ENCODE data around the gene HCFC1. TPM values are rescaled to one million over a fixed set of nuclear protein-coding genes. Genes with fewer than 3 reads are reported as not detected.

HCFC1 gene
- total RNA-seq: 25.4 TPM
- long read RNA-seq, partial matches to known transcripts: 8 of 8 reads
- long read RNA-seq, other reads (novel, unspliced or antisense): 0 of 8 reads

DNA sequence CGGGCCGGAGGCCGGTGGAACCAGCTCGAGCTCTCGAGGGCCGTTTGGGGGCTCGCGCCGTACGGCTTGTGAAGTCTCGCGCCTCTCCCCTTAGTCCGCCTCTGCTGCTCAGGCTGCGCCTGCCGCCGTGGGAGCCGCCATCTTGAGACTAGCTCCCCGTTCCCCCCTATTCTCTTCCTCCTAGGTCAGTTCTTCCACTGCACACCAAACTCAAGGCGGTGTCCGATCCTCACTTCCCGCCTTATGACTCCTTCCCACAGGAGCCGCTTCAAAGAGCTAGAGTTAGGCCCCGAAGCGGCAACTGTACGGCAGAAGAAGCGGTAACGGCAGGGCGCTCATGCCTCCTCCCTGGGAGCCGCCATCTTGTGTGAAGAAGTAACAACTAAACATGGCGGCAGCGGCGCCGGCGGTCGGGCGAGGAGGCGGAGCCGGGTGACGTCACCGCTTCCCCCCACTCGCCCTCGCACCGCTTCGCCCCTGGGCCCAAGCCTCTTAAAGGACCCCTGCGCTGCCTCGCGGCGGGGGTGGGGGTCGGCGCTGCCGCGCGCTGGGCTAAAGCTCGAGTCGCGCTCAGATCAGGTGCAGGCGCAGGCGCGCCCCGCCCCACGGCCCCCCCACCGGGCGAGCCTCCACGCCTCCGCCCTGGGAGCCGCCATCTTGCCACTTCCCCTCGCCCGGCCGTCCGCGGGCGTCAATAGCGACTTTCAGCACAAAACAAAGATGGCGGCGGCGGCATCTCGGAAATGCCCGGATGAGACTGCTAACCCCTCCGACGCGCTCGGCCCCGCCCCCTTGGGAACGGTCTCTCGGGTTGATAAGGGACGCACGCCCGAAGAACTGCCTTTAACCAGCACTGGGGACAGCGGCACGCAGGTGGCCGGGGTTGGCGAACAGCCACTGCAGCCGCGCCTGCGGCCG is at the start of gene HCFC1:
Gene HCFC1, minus strand, starts transcription at position 369 of the 918 bp plus-strand sequence. CDS start 978 bp downstream, outside the sequence.
- intact Hi-C loops (cut with DNase I): loop anchor here (10.0 kb wide), 2 partner anchors 403 to 773 kb away; partner anchors contain the start of genes EMD and FLNA
- ATAC-seq: peak; percentile 78

DNA sequence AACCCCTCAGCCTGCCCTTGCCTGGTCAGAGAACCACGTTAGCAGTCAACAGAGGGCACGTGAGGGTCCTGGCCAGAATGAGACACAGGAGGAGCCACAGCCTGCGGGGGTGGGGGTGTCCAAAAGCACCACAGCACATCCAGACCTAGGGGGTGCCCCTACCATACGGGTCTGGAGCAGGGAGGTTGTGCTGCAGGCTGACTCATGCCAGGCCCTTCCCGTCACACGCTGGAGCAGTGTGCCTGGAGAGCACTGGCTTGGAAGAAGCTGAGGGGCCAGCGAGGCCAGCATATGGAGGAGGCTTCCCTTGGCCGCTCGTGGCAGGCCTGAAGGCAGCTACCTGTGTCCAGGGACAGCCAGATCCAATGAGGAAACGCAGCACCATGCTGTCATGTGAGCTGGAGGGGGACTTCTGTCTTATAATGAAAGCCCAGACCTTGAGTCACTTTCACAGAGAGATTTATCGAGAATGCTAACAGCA is 49.6 kb upstream of the HCFC1 start:
- ATAC-seq (no peak), DNase-seq (ENCODE audit: missing footprints) (no peak)
- intact Hi-C loops (cut with DNase I): no loop called here

More for the DNA sequence above, at the start of gene HCFC1:
- peak; percentile 96 for DNase-seq (ENCODE audit: missing footprints)

DNA sequence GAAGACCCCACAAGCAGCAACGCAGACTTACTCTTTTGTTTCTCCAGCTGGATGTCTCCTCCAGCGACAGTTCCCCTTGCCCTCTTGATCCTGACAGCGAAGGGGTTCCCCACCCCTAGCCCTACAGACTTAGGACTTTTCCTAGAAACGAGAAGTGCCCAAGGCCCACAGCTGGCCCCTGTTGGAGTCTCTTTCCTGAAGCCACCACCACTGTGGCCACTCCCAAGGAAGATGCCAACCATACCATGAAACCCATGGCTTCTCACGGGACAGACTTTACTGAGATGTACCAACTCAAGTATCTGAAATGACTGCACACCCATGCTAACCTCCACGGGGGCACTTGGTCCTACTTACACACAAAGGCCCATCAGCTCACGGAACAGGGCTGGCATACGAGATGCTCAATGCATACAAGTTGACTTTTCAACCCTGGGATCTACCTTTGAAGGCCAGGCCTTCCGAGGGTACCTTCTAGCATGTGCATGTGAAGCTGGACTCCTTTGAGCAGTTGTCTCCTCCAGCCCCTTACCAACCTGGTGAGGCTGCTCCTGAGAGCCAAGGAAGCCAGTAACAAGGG is 49.0 kb upstream of the HCFC1 start:
- DNase-seq (ENCODE audit: missing footprints) (no peak), ATAC-seq (no peak)
- intact Hi-C loops (cut with DNase I): no loop called here

DNA sequence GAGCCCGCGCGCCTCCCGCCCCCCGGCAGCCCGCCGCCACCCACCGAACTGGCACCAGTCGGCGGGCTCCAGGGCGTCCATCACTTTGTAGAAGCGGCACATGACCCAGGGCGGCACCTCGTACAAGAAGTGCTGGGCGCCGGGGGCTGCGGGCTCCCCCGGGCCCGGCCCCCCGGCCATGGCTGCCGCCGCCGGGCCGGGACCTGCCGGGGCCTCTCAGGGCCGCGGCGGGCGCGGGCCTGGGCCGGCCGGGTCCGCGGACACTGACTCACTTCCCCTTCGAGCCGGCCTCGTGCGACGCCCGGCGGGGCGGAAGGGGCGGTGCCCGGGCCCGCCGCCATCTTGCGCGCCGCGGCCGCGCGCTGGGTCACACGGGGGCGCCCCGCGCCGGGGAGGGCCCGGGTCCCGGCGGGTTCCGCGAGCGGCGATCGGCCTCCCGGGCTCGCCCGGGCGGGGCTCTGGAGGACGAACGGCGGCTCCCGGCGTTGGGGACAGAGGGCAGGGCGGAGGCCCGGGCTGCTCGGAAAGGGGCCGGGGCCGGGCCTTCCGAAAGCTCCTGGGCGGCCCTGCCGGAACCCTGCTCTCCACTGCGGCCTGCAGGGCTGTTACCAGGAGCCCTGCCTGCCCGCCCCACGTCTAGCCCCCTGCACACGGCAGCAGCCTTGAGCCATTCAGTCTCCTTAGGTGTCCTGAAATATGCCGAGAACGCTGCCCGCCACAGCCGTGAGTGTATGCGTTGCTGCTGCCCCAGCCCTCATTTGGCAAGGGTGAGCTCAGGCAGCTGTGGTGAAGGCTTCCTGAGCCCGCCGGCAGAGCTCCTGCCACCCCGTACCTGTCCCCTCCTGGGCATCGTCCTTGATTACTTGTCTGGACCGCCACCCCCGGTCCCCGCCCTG is 48.3 kb upstream of the HCFC1 start, which contains the start of gene IRAK1:
Gene IRAK1, minus strand, starts transcription at position 270 of the 896 bp plus-strand sequence. Its CDS starts 90 bp downstream, at position 180.
- intact Hi-C loops (cut with DNase I): loop anchor here (10.0 kb wide), 1 partner anchor 365 kb away; no protein-coding TSS in a partner anchor
- DNase-seq (ENCODE audit: missing footprints) (peak; percentile 85), ATAC-seq (peak; percentile 90)

DNA sequence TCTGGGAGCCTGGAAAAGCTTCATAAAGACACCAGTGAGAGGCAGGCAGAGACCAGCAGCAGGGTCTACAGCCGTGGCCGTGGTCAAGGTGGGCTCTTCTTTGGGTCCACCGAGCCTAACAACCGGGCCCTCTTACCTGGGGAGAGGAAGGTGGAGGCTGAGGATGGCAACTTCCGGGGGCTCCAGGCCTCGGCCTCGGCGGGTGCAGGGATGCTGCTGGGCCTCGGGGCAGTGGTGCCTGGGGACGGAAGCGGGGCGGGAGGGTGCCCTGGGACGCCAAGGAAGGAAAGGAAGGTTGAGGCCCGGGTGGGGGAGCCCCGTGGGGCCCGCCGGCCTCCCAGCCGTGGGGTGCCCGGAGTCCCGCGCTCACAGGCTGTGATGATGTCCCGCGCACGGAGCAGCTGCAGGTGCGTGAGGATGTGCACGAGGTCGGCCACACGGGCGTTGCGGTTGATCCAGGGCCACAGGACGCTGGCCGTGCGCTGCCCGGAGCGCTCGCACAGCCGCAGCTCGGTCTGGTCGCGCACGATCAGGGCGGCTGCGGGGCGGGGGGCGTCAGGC is 47.5 kb upstream of the HCFC1 start:
- DNase-seq (ENCODE audit: missing footprints) (no peak), ATAC-seq (no peak)
- intact Hi-C loops (cut with DNase I): loop anchor here (10.0 kb wide), 1 partner anchor 366 kb away; no protein-coding TSS in a partner anchor

DNA sequence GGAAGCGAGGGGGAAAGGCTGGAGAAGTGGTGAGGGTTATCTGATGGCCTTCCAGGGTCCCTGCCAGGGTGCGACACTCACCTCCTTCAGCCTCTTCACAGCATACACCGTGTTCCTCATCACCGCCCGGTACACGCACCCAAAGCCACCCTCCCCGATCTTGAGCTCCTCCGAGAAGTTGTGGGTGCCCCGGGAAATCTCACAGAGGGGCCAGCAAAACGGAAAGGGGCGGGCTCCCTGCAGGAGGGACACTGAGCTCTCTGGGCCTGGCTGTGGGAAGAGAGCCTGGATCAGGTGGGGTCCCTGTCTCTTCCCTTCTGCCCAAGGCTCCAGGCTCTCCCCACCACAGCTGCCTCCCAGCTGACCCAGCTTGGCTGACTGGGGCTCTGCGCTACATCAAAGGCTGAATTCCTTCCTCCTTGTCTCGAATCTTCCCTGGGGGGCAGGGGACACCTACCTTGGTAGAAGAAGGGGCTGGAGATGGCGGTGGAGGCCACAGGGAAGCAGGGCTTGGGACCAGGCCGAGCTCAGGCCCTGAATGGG is 47.0 kb upstream of the HCFC1 start:
- no peak for ATAC-seq
- no peak for DNase-seq (ENCODE audit: missing footprints)
- intact Hi-C loops (cut with DNase I): loop anchor here (10.0 kb wide), 1 partner anchor 366 kb away; no protein-coding TSS in a partner anchor

DNA sequence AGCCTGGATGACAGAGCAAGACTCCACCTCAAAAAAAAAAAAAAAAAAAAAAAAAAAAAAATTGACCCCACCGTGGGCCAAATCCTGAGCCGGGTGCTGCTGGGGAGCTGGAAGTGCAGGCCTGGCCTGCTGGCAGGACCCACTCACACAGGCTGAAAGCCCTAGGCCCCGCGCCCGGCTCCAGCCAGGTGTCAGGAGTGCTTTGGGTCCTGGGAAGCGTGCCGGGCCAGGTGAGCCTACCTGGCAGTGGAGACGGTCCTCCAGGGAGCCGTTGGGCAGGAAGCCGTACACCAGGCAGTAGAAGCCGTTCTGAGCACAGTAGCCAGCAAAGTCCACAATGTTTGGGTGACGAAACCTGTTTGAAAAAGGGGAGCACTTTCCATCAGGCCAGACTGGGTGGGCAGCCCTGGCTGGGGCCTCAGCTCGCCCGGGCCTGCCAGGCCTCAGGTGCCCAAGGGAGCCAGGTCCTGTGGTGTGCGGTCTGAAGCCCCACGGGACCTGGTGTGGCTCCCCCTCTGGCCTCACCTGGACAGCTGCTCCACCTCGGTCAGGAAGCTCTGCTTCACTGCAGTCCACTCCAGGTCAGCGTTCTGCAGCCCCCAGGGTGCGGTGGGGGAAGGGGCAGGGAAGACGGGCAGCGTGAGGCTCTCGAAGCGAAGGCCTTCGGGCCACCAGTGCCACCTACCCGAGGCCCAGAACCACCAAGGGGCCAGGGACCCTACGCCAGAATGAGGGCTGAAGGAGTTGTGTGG is 46.3 kb upstream of the HCFC1 start:
- ATAC-seq: no peak
- intact Hi-C loops (cut with DNase I): loop anchor here (10.0 kb wide), 1 partner anchor 367 kb away; no protein-coding TSS in a partner anchor
- DNase-seq (ENCODE audit: missing footprints): no peak

DNA sequence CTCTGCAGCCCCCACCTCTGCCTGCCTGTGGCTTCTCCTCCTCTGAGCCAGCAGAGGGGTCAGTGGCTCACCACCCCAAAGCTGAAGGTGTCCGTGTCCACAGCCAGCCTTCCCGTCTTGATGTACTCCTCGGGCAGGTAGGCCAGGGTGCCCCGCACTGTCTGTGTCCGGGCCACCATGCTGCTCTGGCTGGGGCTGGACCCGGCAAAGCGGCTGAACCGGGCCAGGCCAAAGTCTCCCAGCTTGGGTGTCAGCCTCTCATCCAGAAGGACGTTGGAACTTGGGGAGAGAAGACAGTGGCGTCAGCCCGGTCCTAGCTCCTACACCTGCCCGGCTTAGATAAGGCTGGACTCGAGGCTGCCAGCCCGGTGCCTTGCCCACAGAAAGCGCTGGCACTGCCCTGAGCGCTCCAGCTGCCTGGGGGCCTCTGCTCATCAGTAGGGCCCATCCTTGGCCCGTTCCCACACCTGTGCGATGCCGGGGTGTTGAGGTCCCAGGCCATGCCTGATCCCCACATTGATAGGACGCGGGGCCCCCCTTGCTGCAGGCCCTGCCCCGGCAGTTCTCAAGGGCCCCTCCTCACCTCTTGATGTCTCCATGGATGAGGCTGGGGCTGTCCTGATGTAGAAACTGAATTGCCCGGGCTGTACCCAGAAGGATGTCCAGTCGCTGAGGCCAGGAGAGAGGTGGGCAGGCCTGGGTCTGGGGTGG is 44.9 kb upstream of the HCFC1 start:
- DNase-seq (ENCODE audit: missing footprints) (no peak), ATAC-seq (no peak)
- intact Hi-C loops (cut with DNase I): loop anchor here (10.0 kb wide), 1 partner anchor 368 kb away; no protein-coding TSS in a partner anchor

DNA sequence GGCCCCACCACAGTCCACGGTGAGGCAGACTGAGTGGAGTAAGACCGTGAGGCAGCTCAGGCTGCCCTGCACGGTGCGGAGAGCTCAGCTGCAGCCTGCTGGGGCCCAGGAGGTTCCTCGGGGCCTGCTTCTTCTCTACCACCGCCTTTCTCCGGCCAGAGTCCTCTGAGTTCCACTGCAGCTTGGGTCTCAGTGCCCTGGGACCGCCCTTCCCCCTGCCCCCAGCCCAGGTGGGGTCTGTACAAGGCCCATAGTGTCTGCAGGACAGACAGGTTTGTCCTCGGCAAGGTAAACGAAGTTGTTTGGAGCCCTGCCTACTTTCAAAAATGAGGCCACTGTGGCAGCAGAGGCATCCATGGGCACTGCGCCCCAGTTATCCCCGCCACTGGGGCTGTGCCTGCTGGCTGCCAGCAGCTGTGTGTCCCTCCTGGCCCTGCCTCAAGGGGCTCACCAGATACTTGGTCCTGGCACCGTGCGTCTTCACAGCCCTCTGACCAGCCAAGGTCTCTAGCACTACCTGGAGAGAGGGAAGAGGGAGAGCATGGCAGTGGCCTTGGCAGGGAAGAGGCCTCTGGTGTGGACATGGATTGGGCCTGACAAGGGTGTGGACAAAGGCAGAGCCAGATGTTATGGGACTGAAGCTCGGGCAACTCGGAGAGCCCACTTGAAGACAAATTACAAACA is 44.1 kb upstream of the HCFC1 start:
- ATAC-seq: no peak

DNA sequence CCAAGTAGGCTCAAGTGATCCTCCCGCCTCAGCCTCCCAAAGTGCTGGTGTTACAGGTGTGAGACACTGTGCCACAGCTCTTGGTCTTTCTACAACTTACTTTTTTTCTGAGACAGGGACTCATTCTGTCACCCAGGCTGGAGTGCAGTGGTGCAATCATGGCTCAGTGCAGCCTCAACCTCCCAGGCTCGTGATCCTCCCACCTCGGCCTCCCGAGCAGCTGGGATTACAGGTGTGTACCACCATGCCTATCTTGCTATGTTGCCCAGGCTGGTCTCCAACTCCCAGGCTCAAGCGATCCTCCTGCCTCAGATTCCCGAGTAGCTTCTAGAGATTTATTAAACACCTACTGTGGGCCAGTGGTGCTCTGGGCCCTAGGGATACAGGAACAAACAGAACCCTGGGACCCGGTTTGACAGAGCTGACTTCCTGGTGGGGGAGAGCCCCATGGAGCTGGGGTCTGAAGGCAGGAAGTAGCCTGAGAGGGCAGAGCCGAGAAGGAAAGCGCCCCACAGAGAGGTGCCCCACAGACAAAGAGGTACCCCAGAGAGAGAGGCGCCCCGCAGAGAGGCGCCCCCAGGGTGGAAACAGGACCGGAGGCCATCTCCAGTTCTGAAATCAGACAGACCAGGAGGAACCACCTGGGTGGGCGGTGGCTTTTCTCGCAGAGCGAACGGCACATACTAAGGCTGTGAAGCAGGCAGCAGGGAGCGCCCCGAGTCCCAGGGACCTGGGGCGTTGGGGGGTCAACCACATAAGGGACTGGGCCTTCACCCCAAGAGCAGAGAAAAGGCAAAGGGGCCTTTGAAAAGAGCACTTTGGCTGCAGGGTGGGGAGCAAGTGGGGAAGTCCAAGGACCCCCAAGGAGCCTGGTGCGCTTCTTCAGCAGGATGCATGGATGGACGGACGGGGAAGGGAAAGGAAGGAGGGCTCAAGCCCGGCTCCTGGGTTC is 43.1 kb upstream of the HCFC1 start:
- DNase-seq (ENCODE audit: missing footprints) (no peak), ATAC-seq (no peak)
- intact Hi-C loops (cut with DNase I): loop anchor here (5.0 to 10.0 kb wide), 2 partner anchors 33 to 370 kb away; no protein-coding TSS in a partner anchor

More for the DNA sequence above, 44.1 kb upstream of the HCFC1 start:
- DNase-seq (ENCODE audit: missing footprints): no peak
- intact Hi-C loops (cut with DNase I): loop anchor here (10.0 kb wide), 1 partner anchor 369 kb away; no protein-coding TSS in a partner anchor

DNA sequence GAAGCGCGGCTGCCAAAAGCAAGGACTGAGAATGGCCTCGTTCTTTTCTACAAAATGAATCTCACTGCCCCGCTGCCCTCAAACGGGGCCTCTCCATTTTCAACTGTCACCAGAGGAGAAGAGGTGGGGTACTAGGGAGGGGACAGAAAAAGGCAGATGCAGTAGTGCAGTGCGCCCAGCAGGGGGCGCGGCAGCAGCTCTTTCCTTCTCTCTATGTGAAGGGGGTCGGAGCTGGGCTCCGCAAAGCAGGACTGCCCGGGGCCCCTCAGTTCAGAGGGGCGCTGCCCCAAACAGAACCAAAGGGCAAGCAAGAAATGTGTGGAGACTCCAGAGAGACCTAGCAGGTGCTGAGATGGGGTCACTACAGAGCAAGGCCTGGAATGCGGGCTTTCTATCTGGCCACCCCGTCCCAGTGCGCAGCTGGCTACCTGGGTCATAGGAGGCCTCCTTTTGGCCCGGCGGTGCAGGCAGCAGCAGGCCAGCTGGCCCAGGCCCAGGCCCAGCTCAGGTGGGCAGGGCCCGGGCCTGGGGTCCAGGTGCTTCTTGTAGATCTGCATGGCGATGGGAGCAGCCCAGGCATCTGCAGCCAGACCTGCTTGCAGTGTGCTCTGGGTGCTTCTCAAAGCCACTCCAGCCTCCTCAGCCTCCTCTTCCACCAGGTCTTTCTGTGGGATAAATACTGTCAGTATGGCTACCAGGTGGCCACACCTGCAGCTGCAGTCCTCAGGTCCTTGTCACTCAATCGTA is 42.2 kb upstream of the HCFC1 start:
- ATAC-seq (peak; percentile 81), DNase-seq (ENCODE audit: missing footprints) (no peak)
- intact Hi-C loops (cut with DNase I): loop anchor here (5.0 to 10.0 kb wide), 2 partner anchors 34 to 371 kb away; no protein-coding TSS in a partner anchor

DNA sequence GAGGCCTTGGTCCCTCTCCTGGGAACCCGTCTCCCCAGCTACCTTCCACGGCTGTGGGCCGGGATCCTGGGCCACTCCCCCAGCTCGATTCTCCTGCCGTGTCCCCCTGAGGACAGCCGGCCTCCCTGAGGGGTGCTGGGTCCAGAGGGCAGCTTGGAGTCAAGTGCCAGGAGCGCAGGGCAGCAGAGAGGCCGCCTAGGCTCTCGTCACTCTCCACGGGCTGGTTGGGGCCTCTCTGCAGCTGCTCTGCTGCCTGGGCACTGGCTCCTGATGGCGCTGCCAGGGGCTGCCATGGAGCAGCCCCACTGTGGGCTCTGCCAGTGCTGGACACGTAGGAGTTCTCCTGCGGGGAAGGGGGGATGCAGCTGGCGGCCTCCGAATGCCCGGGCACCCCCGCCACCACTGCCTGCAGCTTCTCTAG is 41.4 kb upstream of the HCFC1 start:
- ATAC-seq (no peak), DNase-seq (ENCODE audit: missing footprints) (no peak)
- intact Hi-C loops (cut with DNase I): loop anchor here (5.0 to 10.0 kb wide), 2 partner anchors 34 to 372 kb away; no protein-coding TSS in a partner anchor

DNA sequence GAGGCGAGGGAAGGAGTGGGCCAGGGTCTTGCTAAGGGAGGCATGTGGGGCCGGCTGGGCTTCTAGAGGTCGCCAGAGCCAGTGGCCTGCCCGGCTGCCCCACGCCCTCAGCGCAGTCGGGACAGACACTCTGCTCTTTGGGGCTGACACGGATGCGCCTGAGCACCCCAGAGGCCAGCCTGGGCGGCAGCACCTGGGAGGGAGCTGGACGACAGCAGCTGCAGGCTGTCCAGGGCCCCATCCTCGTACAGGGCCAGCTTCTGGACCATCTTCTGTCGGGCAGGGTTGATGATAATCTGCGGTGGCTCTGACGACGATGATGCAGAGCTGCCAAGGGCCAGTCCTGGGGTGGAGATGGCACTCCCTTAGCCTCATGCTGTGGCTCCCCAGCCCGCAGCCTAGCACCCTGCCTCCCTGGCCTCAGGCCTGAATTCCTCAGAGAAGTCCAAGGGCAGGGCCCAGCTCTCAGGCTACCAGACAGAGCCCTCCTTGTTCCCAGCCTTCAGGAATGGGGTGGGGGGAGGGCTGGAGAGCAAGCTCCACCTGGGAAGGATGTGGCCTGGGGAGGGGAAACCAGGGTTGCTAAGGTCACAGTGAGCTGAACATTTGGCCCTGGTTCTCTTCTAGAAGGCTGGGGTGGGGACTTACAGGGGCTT is 40.8 kb upstream of the HCFC1 start:
- DNase-seq (ENCODE audit: missing footprints) (no peak), ATAC-seq (peak; percentile 30)
- intact Hi-C loops (cut with DNase I): loop anchor here (5.0 to 10.0 kb wide), 2 partner anchors 35 to 372 kb away; no protein-coding TSS in a partner anchor

All from Right ventricle myocardium inferior (tissue), 1 donor.